Suppressor macrophage treated with lipopolysaccharide for 4 hours (primary cell): ENCODE measurements around the gene ADGRG1.

Experiments
- DNase-seq: peaks from one replicate; pipeline ENCODE4 v3.0.0-alpha.2; 2020

The ADGRG1 gene

DNA sequence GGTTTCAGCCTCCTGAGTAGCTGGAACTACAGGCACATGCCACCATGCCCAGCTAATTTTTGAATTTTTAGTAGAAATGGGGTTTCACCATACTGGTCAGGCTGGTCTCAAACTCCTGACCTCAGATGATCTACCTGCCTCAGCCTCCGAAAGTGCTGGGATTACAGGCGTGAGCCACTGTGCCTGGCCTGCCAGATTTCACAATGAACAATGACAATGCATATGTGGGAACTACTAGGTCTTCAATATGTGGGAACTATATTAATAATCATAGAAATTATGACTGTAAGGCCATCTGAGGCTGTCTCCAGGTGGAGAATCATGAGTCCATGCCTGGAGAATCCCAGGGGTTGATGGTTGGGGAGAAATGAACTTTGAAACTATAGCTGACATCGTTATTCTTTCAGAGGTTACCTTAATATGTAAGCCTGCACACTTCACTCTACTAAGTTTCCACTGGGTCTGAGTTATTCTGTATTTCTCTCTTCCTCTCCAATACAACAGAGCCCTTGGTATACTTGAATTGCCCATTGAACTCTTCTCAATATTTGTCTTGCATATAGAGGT lies 59.0 kb downstream of the ADGRG1 start:
- DNase-seq, result no peak

DNA sequence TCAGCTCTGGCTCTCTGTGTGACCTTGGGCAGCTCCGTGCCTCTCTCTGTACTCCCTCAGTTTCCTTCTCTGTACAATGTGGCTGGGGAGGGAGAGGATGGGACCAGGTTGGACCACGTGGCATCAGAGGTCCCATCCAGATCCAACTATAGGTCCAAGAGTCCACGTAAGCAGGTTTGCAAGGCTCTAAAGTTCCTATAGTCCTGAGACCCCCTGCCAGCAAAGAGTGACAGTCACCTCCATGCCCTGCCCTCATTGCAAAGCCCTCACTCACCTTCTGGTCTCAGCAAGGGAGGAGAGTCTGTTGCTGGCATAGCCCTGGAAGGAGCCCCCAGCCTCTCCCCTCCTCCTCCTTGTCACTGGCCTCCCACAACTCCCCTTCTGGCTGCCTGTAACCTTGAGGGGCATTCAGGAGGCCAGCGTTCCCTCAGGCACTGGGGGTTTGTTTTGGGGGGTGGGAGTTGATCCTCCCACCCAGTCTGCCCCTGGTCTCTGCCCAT lies 60.1 kb downstream of the ADGRG1 start:
- DNase-seq, result no peak

DNA sequence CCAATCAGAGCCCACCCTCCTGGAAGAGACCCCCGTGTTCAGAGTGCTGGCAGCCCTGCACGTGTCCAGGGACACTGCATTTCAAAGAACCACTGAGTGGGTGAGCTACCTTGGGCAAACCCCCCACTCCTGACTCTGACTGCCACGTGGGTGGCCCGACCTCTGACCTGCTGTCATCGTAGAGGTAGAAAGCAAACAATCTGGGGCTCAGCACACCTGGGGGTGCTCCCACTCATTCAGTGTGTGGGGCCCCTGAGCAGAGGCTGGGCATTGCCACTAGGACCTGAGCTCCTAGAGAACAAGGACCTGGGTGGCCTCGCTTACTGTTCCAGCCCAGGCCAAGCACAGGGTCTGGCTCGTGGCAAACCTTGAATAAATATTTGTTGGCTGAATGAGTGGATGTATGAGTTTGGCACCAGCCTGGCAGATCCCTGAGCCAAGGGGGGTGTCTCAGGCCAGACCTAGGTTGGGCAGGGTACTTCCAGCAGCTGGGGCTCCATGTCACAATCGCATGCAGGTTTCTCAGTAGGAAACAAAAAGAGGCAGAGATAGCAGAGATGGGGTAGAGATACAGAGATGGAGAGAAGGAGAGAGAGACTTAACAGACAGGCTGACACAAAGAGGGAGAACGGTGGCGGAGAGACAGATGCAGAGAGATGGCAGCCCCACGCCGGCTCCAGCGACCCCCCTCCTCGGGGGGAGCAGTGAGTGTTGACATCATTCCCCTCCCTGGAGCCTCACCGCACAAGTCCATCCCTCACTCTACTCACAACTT lies 60.7 kb downstream of the ADGRG1 start:
- no peak for DNase-seq

DNA sequence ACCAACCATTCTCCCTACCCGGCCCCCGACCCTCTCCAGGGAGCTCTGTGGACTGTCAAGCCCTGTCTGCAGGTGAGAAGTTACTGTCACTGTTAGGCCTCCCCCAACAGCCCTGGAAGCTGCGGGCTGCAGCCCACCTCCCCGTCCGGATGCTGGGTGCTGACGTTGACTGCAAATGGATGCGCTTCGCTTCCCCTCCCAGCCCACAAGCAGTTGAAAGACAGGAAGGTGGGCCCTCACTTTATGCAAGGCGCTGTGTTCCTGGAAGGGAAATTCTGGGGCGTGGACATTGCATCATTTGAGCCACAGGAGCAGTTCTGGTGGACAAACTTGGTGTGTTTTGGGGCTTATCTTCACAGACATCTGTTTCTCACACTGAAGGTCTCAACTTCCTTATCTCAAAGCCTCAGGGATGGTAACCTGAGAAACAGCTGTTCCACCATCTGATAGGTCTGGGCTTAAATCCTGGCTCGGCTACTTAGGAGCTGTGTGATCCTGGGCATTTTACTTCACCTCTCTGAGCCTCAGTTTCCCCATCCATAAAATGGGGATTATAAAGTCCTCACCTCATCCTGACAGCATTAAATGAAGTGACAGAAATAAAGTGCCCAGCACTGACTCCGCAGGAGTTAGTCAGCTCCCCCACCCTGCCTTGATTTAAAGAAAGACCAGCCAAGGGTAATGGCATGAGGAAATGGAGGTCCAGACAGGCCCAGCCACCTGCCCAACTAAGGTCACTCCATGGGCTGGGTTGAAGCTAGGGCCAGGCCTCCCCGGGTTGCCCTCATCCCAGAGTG lies 61.5 kb downstream of the ADGRG1 start:
- DNase-seq, result peak; percentile 19

DNA sequence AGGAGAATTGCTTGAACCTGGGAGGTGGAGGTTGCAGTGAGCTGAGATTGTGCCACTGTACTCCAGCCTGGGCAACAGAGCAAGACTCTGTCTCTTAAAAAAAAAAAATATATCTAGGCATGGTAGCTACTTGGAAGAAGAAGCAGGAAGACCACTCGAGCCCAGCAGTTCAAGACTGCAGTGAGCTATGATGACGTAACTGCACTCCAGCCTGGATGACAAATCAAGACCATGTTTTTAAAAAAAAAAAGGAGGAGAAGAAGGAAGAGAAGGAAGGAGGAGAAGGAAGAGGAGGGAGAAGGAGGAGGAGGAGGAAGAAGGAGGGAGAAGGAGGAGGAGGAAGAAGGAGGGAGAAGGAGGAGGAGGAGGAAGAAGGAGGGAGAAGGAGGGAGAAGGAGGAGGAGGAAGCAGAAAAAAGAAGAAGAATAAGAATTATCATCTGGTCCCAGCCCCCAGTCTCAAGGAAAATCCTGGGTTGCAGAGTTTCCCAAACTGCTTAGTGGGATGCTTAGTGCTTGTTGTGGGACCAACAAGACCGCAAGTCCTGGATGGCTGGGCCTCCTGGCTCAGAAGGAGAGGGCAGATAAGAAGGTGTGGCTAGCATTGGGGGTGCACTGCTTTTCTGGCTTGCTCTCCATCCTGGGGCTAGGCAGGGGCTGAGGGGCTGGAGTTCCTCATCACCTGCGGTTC lies 62.5 kb downstream of the ADGRG1 start:
- DNase-seq, result peak; percentile 21

DNA sequence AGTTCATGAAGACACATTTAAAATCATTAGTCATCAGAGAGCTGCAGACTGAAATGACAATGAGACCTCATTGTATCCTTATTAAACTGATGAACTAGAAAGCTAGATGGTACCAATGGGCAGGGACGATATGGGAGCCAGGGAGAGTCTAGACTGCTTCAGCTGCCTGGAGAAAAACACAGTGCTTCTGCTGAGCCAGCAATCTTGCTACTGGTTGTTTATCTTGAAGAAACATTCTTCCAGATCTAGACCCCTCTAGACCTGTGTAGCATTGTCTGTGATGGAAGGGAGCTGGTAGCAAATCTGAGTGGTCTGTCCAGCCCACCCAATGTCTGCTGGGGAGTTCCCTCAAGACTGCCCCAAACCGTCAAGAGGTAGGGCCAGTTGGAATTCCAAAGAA lies 64.2 kb downstream of the ADGRG1 start:
- no peak for DNase-seq

DNA sequence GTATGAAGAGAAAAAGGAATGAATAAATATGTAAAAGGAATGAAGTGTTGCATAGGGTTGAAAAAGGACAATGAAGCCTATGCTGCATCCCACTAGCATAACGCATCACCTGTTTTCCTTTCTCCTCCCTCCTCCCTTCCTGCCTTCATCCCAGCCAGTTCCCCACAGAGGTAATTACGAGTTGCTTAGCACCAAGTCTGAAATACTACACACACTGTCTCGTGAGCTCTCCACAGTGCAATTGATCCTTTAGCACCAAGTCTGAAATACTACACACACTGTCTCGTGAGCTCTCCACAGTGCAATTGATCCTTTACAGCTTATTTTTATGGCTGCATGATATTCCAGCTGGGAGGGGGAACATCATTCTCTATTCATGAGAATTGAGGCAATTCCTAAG lies 65.1 kb downstream of the ADGRG1 start:
- no peak for DNase-seq

DNA sequence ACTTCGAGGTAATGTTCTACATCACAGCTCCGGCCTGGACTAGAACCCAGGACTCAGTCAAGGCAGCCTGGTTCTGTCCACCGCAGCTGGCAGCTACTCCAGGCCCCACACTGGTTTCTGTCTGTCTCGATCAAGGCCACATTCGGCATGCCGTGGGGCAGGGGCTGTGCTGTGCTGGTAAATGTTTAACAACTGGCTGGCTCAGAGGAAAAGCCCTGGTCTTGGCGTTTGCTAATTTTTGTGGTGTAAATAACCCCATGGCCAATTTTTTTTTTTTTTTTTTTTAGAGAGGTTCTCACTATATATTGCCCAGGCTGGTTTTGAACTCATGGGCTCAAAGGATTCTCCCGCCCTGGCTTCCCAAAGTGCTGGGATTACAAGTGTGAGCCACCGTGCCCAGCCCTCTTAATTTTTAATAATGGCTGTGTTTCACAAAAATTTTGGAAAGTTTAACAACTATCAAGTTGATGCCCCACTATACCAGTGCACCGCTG lies 65.8 kb downstream of the ADGRG1 start:
- DNase-seq, result no peak

DNA sequence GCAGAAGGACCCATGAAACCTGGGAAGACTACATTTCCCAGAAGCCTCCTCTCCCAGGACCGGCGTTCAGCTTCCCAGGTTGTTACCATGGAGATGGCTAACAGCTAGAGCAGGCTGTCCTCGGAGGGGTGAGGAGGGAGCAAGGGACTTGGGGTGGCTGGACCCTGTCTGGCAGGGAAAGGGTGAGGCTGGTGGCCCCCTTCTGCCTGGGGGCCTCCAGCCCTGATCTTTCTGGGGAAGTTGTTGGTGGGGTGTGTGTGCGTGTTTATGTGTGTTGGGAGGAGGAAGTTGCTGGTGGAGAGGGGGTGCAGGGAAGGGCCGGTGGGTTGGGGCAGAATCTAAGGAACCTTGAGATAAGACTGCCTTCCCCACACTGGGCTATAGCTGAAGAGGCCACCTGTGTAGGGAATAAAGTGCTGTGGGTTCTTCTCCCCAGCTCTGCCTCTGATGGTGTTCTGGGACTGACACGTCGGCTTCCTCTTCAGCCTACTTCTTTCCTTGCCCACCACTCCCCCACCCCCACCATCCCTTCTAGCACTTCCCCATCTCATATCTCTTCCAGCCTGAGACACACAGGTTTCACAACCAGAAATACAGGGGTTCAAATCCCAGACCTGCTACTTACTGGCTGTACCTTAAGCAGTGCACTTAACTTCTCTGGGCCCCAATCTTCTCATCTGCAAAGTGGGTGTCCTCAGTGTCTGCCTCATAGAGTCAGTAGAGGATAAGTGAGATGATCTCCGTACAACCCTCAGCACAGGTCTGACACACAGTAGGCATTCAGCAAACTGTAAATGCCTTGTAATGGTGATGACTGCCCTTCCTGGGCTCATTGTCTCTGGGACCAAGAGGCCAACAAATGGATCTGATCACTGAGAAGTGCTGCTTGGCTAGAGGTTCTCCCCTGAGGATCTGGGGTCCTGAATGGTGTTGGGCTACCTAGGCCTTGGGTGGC lies 66.6 kb downstream of the ADGRG1 start, which contains the start of gene DRC7:
Gene DRC7, plus strand, starts transcription at position 82 of the 955 bp plus-strand sequence. CDS start 3,144 bp downstream, outside the sequence.
- peak; percentile 59 for DNase-seq

DNA sequence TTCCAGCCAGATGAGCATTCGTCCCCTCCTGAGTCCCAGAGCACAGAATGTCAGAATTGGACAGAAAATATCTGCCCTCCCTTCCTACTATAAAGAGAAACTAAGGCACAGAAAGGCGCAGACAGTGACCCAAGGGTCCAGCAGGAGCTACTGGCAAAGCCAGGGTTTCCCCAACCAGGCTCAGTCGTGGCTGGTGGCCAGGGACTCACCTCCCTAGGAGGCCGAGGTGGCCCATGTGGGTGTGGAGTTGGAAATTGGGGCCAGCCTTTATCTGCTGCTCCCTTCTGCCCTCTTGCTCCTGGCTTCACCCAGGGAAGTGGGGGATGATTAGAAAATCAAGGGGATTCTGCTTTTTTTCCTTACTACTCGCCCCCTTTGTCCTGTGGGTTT lies 67.2 kb downstream of the ADGRG1 start:
- no peak for DNase-seq

DNA sequence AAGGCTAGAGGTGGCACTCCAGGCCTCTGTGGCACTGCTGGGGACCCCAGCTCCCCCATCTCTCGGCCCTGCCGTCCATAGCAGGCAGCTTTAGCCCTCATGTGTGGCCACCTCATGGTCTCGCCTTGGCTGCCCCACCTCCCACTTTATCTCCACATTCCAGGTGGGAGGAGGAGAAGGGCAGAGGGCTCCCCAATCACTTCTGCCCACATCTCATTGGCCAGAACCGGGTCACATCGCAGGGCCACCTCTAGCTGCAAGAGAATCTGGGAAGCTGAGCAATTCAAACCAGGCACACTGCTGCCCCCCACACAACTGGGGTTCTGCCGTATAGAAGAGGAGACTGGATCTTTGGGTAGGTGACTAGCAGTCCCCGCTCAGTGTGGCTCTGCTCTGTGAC lies 67.8 kb downstream of the ADGRG1 start:
- no peak for DNase-seq

DNA sequence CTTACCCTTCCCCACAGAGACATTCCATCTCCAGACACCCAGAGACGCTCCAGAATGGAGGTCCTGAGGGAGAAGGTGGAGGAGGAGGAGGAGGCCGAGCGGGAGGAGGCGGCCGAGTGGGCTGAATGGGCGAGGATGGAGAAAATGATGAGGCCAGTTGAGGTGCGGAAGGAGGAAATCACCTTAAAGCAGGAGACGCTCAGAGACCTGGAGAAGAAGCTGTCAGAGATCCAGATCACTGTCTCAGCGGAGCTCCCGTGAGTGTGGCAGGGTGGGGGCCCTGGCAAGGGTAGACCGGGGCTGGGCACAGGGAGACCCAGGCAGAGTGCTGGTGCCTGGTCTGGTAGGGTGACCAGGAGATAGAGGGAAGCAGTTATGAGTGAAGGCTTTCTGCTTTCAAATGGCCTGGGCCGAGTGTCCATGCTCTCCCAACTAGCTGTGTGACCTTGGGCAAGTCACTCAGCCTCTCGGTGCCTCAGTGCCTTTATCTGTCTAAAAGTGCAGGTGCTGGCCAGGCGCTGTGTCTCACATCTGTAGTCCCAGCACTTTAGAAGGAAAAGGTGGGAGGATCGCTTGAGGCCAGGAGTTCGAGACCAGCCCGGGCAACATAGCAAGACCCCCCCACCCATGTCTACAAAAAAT lies 69.6 kb downstream of the ADGRG1 start:
- DNase-seq, result no peak

DNA sequence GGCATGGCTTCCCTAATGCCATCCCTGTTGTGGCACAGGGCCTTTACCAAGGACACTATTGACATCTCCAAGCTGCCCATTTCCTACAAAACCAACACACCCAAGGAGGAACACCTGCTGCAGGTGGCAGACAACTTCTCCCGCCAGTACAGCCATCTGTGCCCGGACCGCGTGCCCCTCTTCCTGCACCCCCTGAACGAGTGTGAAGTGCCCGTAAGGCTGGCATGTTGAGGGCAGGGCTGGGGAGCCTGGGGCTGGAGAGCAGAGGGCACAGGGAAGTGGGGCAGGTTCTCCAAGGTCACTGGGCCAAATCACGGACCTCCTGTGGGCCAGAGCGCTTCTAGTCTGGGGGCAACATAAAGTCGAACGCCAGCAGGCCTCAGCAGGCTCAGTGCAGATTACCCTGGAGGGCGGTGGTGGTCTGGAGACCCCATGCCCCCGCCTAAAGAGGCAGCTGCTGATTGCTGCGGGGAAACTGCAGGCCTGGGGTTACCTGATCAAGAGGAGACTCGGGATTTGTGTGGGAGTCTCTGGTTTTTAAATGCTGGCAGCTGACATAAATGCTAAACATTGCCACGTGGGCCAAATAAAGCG lies 70.5 kb downstream of the ADGRG1 start:
- DNase-seq, result no peak

DNA sequence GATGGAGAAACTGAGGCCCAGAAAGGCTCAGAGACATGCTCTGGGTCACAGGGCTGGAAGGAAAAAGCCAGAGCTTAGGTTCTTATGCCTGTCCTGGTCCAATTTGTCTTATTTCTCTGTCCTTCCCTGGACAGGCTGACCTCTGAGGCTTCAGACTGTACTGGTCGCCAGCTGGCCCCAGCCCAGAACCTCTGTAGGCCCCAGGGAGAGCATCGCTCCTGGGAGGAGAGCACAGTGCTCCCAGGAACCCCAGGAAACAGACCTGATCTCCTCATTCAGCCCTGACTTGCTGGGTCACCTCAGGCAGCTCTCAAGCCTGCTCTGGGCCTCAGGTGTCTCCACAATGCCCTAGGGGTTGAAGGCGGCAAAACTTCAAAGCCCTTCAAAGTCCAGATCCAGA lies 71.1 kb downstream of the ADGRG1 start:
- no peak for DNase-seq

DNA sequence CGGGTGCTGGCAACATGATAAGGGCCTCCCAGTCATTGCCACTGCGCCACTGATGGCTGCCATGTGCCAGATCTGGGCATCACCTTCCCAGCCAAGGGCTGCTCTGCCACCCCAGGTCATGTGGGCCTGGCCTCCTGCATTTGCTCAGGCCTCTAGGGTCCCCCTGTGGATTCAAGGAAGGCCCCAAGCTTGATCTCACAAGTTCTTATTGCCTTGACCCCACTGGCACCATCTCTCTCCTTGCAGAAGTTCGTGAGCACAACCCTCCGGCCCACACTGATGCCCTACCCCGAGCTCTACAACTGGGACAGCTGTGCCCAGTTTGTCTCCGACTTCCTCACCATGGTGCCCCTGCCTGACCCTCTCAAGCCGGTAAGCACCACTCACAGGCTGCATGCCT lies 71.5 kb downstream of the ADGRG1 start:
- DNase-seq, result no peak

DNA sequence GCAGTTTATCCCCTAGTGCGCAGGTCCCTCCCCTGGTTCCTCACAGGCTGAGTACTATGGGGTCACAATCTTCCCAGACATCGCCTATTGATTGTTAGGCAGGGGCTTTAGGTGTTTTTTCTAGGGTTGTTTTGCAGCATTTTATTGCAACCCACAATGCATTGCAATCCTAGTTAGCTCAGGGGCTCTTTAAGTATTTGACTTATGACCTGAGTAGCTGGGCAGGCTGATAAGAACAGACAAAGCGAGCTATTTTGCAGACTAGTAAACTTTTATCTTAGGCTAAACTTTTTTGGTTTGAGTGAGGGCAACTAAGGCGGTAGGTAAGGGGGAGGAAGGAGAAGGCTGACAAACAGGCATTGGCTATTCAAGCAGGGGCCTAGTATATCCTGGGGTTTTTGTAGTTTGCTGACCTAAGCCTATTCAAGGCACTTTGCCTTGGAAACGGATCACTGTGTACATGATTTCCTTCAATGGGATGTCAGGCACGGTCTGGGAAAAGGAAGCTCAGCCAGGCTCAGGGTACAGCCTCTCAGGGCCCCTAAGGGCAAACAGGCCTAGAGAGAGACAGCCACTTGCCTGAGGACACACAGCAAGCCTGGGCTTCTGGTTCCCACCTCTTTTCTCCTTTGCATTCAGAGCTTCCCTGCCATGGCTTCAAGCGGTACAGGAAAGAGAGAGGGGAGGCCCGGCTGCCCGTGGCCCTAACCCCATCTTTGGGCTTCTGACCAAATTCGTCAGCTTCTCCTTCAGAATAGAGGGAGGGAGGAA lies 72.5 kb downstream of the ADGRG1 start:
- no peak for DNase-seq

DNA sequence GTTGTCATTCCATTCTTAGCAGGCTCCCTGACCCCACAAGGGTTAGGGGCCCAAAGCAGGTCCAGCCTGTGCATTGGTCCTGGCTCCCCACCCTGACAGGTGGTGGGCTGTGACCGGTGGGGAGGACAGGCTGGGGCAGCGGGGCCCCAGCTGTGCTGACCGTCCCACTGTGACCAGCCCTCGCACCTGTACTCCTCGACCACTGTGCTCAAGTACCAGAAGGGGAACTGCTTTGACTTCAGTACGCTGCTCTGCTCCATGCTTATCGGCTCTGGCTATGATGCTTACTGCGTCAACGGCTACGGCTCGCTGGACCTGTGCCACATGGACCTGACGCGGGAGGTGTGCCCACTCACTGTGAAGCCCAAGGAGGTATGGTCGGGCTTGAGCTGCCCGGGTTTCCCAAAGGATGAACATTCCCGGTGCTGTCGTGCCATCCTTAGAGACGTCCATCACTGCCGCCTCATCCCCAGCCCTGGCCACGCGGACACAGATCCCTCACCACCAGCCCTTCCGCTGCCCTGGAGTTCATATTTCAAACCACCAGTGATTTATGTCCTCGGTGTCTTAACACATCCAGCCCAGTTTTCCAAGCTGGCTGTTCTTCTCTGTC lies 73.4 kb downstream of the ADGRG1 start:
- DNase-seq, result no peak

DNA sequence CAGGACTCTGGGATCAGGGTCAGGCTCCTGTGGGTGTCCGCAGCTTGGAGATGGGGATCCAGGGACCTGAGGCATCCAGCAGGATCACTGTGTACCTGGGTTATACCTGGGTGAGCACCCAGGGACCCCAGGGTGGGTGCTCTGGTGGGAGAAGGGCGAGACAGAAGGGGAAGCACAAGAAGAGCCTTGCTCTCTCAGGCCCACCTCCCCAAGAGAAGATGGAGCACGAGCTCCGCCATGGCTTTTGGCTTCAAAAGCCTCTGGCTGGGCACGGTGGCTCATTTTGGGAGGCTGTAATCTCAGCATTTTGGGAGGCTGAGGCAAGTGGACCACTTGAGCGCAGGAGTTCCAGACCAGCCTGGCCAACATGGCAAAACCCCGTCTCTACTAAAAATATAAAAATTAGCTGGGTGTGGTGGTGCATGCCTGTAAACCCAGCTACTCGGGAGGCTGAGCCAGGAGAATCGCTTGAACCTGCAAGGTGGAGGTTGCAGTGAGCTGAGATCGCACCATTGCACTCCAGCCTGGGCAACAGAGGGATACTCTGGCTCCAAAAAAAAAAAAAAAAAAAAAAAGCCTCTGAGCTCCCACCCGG lies 75.1 kb downstream of the ADGRG1 start:
- DNase-seq, result no peak
